ENCODE results near the gene E2F8.

E2F8 gene

GRCh38 chr11:19185036-19185435 is 55.7 kb downstream of the E2F8 start:
- no peak overlapping the region for H3K27ac ChIP-seq (ENCODE audit: low read length)
- H4K20me1 ChIP-seq (ENCODE audit: insufficient read depth, low read length): no peaks in the 10 kb centered on the region
- no peak overlapping the region for H3K4me3 ChIP-seq (ENCODE audit: low read length)
- H3K4me2 ChIP-seq (ENCODE audit: low read length): no peak overlapping the region
- H3K9me3 ChIP-seq (ENCODE audit: insufficient read depth, low read length): no peaks in the 10 kb centered on the region
- H3K4me1 ChIP-seq (ENCODE audit: low read length): no peaks in the 10 kb centered on the region
- no peaks in the 10 kb centered on the region for H3K36me3 ChIP-seq (replicated peaks; ENCODE audit: low read depth, low read length)
- no peak for TF ChIP-seq EZH2phosphoT487 (IDR thresholded peaks at IDR 0.05; ENCODE audit: low read depth)
- TF ChIP-seq CTCF (IDR thresholded peaks at IDR 0.05; ENCODE audit: low read depth, low read length): no peak
- H2AFZ ChIP-seq (ENCODE audit: low read depth, low read length): no peak overlapping the region
- no peaks in the 10 kb centered on the region for H3K79me2 ChIP-seq (ENCODE audit: low read length)
- H3K27me3 ChIP-seq (ENCODE audit: low read depth, low read length): no peaks in the 10 kb centered on the region
- H3K9ac ChIP-seq (ENCODE audit: low read length): no peak overlapping the region

- Histone ChIP-seq H3K27ac (ENCODE audit: low read length) (no peak overlapping the region), H3K9me3 (ENCODE audit: insufficient read depth, low read length) (no peaks in the 10 kb centered on the region), H2AFZ (ENCODE audit: low read depth, low read length) (no peak overlapping the region), H3K9ac (ENCODE audit: low read length) (no peak overlapping the region), H3K4me3 (ENCODE audit: low read length) (no peak overlapping the region), H3K4me2 (ENCODE audit: low read length) (no peak overlapping the region), H3K27me3 (ENCODE audit: low read depth, low read length) (no peaks in the 10 kb centered on the region), H3K4me1 (ENCODE audit: low read length) (no peaks in the 10 kb centered on the region), H3K79me2 (ENCODE audit: low read length) (no peaks in the 10 kb centered on the region), H3K36me3 (replicated peaks; ENCODE audit: low read depth, low read length) (no peaks in the 10 kb centered on the region), H4K20me1 (ENCODE audit: insufficient read depth, low read length) (no peaks in the 10 kb centered on the region)
- TF ChIP-seq CTCF (IDR thresholded peaks at IDR 0.05; ENCODE audit: low read depth, low read length) (no peak), EZH2phosphoT487 (IDR thresholded peaks at IDR 0.05; ENCODE audit: low read depth) (no peak)
Measured at GRCh38 chr11:19183646-19184045, 57.1 kb downstream of the E2F8 start.

GRCh38 chr11:19181531-19182261 is 59.0 kb downstream of the E2F8 start:
- Histone ChIP-seq H3K27me3 (ENCODE audit: low read depth, low read length) (no peaks in the 10 kb centered on the region), H3K27ac (ENCODE audit: low read length) (no peak overlapping the region), H2AFZ (ENCODE audit: low read depth, low read length) (no peak overlapping the region), H3K4me2 (ENCODE audit: low read length) (no peak overlapping the region), H3K4me3 (ENCODE audit: low read length) (no peak overlapping the region), H3K4me1 (ENCODE audit: low read length) (no peaks in the 10 kb centered on the region), H3K79me2 (ENCODE audit: low read length) (no peaks in the 10 kb centered on the region), H3K9ac (ENCODE audit: low read length) (no peak overlapping the region), H3K36me3 (replicated peaks; ENCODE audit: low read depth, low read length) (peaks cover 6% of the 10 kb centered on the region), H4K20me1 (ENCODE audit: insufficient read depth, low read length) (no peaks in the 10 kb centered on the region), H3K9me3 (ENCODE audit: insufficient read depth, low read length) (no peaks in the 10 kb centered on the region)
- TF ChIP-seq CTCF (IDR thresholded peaks at IDR 0.05; ENCODE audit: low read depth, low read length) (no peak), EZH2phosphoT487 (IDR thresholded peaks at IDR 0.05; ENCODE audit: low read depth) (no peak)

GRCh38 chr11:19176629-19177186 is 64.0 kb downstream of the E2F8 start:
- H3K79me2 ChIP-seq (ENCODE audit: low read length): no peaks in the 10 kb centered on the region
- no peak for TF ChIP-seq EZH2phosphoT487 (IDR thresholded peaks at IDR 0.05; ENCODE audit: low read depth)
- H3K27ac ChIP-seq (ENCODE audit: low read length): no peak overlapping the region
- no peaks in the 10 kb centered on the region for H4K20me1 ChIP-seq (ENCODE audit: insufficient read depth, low read length)
- H3K4me2 ChIP-seq (ENCODE audit: low read length): no peak overlapping the region
- peaks cover 18% of the 10 kb centered on the region for H3K4me1 ChIP-seq (ENCODE audit: low read length)
- H3K27me3 ChIP-seq (ENCODE audit: low read depth, low read length): no peaks in the 10 kb centered on the region
- peaks cover 37% of the 10 kb centered on the region for H3K36me3 ChIP-seq (replicated peaks; ENCODE audit: low read depth, low read length)
- H3K9me3 ChIP-seq (ENCODE audit: insufficient read depth, low read length): no peaks in the 10 kb centered on the region
- H2AFZ ChIP-seq (ENCODE audit: low read depth, low read length): no peak overlapping the region
- no peak overlapping the region for H3K9ac ChIP-seq (ENCODE audit: low read length)
- no peak overlapping the region for H3K4me3 ChIP-seq (ENCODE audit: low read length)

Measured in OCI-LY3 (cell line).